Measurements from ENCODE around the gene EIF1.
A peak's percentile ranks its signal among the peaks of the same experiment; 100 is the strongest.
"Not testable (repeated sequence)": the region's sequence is repeated elsewhere in the genome, so short reads cannot be mapped to it uniquely, and the experiment has no call there.

Gene EIF1

GRCh38 chr17:41678907-41679739 is 9.6 kb upstream of the EIF1 start:
- DNase-seq (ENCODE audit: low read depth) = peak; percentile 47

GRCh38 chr17:41679740-41680425 is 8.8 kb upstream of the EIF1 start:
- DNase-seq (ENCODE audit: low read depth) = no peak

GRCh38 chr17:41680426-41681040 is 8.2 kb upstream of the EIF1 start:
- DNase-seq (ENCODE audit: low read depth) = no peak

GRCh38 chr17:41681776-41682175 is 6.9 kb upstream of the EIF1 start:
- DNase-seq (ENCODE audit: low read depth) = no peak

GRCh38 chr17:41682631-41683030 is 6.1 kb upstream of the EIF1 start:
- no peak for DNase-seq (ENCODE audit: low read depth)

- no peak for DNase-seq (ENCODE audit: low read depth)
Observed at GRCh38 chr17:41683441-41684007, 5.2 kb upstream of the EIF1 start.

- DNase-seq (ENCODE audit: low read depth) = no peak
Observed at GRCh38 chr17:41684035-41684434, 4.7 kb upstream of the EIF1 start.

GRCh38 chr17:41685753-41686152 is 2.9 kb upstream of the EIF1 start:
- DNase-seq (ENCODE audit: low read depth) = not testable (repeated sequence)

- no peak for DNase-seq (ENCODE audit: low read depth)
Observed at GRCh38 chr17:41686281-41686680, 2.4 kb upstream of the EIF1 start.

GRCh38 chr17:41687828-41688640 is 651 bp upstream of the EIF1 start:
- DNase-seq (ENCODE audit: low read depth) = peak; percentile 26

GRCh38 chr17:41689497-41690299 is 1.0 kb downstream of the EIF1 start:
- DNase-seq (ENCODE audit: low read depth) = peak; percentile 66

GRCh38 chr17:41690497-41690896 is 1.8 kb downstream of the EIF1 start:
- no peak for DNase-seq (ENCODE audit: low read depth)

- no peak for DNase-seq (ENCODE audit: low read depth)
Observed at GRCh38 chr17:41691031-41691777, 2.5 kb downstream of the EIF1 start.

- no peak for DNase-seq (ENCODE audit: low read depth)
Observed at GRCh38 chr17:41692722-41693521, 4.2 kb downstream of the EIF1 start.

GRCh38 chr17:41695134-41695661 is 6.5 kb downstream of the EIF1 start:
- no peak for DNase-seq (ENCODE audit: low read depth)

GRCh38 chr17:41695954-41696757 is 7.5 kb downstream of the EIF1 start:
- peak; percentile 75 for DNase-seq (ENCODE audit: low read depth)

- peak; percentile 56 for DNase-seq (ENCODE audit: low read depth)
Observed at GRCh38 chr17:41697122-41697962, 8.7 kb downstream of the EIF1 start.

Data from iris pigment epithelial cell (primary cell).